HFF-Myc (cell line): ENCODE results near the gene TAF1L.
"Not testable (repeated sequence)": the region's sequence is repeated elsewhere in the genome, so short reads cannot be mapped to it uniquely, and the experiment has no call there.

ENCODE experiments used
- DNase-seq: peaks from one replicate; pipeline ENCODE4 v3.0.0-alpha.2; 2011; ENCODE audit warnings: low read depth; ENCODE audit errors: extremely low read depth
- H3K4me3 ChIP-seq: replicated peaks from 2 replicates; pipeline ENCODE4 v1.5.1; 2011; ENCODE audit warnings: low read depth, mild to moderate bottlenecking, control low read depth, low read length
- TF ChIP-seq, protein P1 (sequence below): IDR thresholded peaks from 2 replicates; pipeline ENCODE4 v1.5.1; 2012; ENCODE audit warnings: mild to moderate bottlenecking, low read depth, low read length, control low read depth; ENCODE audit errors: missing control alignments

TAF1L gene

DNA sequence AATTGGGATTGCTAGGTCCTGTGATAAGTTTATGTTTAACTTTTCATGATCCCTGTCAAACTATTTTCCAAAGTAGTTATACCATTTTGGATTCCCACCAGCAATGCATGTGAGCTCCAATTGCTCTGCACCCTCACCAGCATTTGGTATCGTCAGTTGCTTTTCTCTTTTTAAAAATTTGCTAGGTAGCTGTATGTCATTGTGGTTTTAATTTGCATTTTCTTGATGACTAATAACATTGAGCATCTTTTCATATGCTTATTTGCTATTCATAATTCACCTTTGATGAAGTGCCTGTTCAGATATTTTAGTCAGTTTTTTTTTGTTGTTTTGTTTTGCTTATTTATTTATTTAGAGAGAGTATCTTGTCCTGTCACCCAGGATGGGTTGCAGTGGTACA is 12.5 kb downstream of the TAF1L start:
- no peak overlapping the region for H3K4me3 ChIP-seq
- DNase-seq = no peak
- TF ChIP-seq, protein P1, sequence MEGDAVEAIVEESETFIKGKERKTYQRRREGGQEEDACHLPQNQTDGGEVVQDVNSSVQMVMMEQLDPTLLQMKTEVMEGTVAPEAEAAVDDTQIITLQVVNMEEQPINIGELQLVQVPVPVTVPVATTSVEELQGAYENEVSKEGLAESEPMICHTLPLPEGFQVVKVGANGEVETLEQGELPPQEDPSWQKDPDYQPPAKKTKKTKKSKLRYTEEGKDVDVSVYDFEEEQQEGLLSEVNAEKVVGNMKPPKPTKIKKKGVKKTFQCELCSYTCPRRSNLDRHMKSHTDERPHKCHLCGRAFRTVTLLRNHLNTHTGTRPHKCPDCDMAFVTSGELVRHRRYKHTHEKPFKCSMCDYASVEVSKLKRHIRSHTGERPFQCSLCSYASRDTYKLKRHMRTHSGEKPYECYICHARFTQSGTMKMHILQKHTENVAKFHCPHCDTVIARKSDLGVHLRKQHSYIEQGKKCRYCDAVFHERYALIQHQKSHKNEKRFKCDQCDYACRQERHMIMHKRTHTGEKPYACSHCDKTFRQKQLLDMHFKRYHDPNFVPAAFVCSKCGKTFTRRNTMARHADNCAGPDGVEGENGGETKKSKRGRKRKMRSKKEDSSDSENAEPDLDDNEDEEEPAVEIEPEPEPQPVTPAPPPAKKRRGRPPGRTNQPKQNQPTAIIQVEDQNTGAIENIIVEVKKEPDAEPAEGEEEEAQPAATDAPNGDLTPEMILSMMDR = no peak

DNA sequence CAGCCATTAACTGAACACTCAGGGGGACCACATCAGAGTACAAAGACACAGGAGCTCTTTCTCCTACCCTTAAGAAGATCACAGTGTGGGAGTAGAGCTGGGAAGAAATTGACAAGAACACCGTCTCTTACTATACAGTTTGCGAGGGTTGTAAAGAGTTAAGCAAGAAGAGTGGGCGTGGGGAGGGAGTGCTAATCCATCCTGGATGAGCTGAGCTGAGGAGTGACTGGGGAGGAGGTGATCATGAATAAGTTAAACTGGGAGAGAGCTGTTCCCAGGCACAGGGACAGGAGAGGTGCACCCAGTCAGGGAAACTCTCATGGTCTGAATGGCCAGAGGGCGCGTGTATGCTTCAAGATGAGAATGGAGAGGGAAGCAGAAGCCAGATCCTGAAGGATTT is 17.2 kb downstream of the TAF1L start:
- TF ChIP-seq, protein P1 = no peak
- no peak overlapping the region for H3K4me3 ChIP-seq
- DNase-seq = no peak

GRCh38 chr9:32606811-32607210 is 28.7 kb downstream of the TAF1L start:
- no peak for DNase-seq
- TF ChIP-seq, protein P1 = no peak
- H3K4me3 ChIP-seq = no peak overlapping the region

- H3K4me3 ChIP-seq = no peak overlapping the region
- TF ChIP-seq, protein P1 = no peak
- no peak for DNase-seq
Measured at GRCh38 chr9:32603914-32604852, 31.3 kb downstream of the TAF1L start.

- DNase-seq, H3K4me3 ChIP-seq: not testable (repeated sequence)
Measured at GRCh38 chr9:32599021-32599420, 36.4 kb downstream of the TAF1L start.

DNA sequence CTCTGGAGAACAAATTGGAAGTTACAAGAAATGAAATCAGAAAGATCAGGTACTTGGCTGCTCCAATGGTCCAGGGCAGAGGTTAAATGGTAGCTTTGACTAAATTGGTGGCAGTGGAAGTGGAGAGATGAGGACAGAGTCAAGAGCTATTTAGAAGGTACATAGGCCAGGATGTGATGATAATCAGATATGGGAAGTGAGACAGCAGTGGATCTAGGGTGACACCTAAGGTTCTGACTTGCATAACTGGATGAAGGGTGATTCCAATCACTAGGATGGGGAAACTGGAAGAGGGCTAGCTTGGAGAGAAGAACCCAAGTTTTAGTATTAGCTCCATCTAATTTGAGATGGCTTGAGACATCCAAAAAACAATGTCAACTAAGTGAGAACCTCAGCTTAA is 38.5 kb downstream of the TAF1L start:
- TF ChIP-seq, protein P1 = no peak
- no peak for DNase-seq
- no peak overlapping the region for H3K4me3 ChIP-seq

DNA sequence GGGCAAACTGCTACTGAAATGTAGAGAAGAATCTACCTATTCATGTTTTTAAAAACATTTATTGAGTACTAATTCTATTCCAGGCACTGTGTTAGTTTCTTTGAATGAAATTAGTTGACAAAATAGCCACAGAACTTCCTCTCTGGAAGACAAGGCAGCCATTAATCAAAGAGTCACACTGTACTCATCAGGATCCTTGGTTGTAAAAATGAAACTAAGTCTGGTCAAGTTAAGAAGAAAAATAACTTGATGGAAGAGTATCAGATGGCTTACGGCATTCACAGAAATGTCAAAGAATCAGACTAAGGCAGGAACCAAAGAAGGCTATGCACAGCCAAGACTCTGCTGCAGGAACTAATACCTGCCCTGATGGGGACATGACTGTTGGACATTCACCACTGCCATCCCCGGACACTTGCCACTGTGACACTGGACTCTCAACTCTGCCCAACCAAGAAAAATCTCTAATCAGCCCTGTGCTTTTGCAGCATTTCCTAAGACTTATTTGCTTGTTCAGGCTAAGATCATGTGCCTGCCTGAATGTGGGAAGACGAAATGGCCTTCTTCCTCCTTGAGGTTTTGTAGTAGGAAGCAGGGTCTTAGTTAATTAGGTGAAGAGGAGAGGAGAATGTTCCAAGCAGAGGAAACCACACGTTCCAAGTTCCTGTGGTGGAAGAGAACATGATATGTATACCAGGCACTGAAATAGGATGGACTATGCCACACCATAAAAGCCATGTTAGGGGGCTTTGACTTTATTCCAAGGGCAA is 39.2 kb downstream of the TAF1L start:
- no peak for DNase-seq
- TF ChIP-seq, protein P1 = no peak
- no peak overlapping the region for H3K4me3 ChIP-seq
